Kasumi-1 (cell line): ENCODE results near the gene OLFM3.

Experiments
- DNase-seq, 2 experiments: peaks; one replicate each; lab custom pipeline; 2025; lab: John Stamatoyannopoulos, UW

Gene OLFM3

GRCh38 chr1:101847626-101848025 is 149.1 kb downstream of the OLFM3 start:
- DNase-seq: no peak

GRCh38 chr1:101846820-101847219 is 149.9 kb downstream of the OLFM3 start:
- DNase-seq: no peak

GRCh38 chr1:101843160-101843559 is 153.6 kb downstream of the OLFM3 start:
- no peak for DNase-seq

GRCh38 chr1:101841824-101842223 is 154.9 kb downstream of the OLFM3 start:
- DNase-seq: no peak

GRCh38 chr1:101835988-101836387 is 160.7 kb downstream of the OLFM3 start:
- no peak for DNase-seq

GRCh38 chr1:101833312-101833711 is 163.4 kb downstream of the OLFM3 start:
- no peak for DNase-seq

GRCh38 chr1:101826416-101826815 is 170.3 kb downstream of the OLFM3 start:
- no peak for DNase-seq

- peak; percentile 55 to 75 for DNase-seq
Measured at GRCh38 chr1:101820071-101820470, 176.7 kb downstream of the OLFM3 start.

GRCh38 chr1:101816262-101816661 is 180.5 kb downstream of the OLFM3 start:
- no peak for DNase-seq

- DNase-seq: no peak
Measured at GRCh38 chr1:101798417-101798816, 198.3 kb downstream of the OLFM3 start.

GRCh38 chr1:101797722-101798121 is 199.0 kb downstream of the OLFM3 start:
- no peak for DNase-seq

GRCh38 chr1:101781201-101781831 is 215.4 kb downstream of the OLFM3 start:
- DNase-seq: peak; percentile 83 to 91

GRCh38 chr1:101769520-101769919 is 227.2 kb downstream of the OLFM3 start:
- peak; percentile 24 to 34 for DNase-seq

GRCh38 chr1:101757985-101758384 is 238.7 kb downstream of the OLFM3 start:
- DNase-seq: no peak

- DNase-seq: no peak
Measured at GRCh38 chr1:101756411-101756810, 240.3 kb downstream of the OLFM3 start.
